HT-29 (cell line): Measurements from ENCODE around the gene TBL3. TPM values are rescaled to one million over a fixed set of nuclear protein-coding genes. Genes with fewer than 3 reads are reported as not detected.
A peak's percentile ranks its signal among the peaks of the same experiment; 100 is the strongest.
"Not testable (repeated sequence)": the region's sequence is repeated elsewhere in the genome, so short reads cannot be mapped to it uniquely, and the experiment has no call there.

Experiments used
- DNase-seq: peaks from one replicate; pipeline ENCODE4 v3.0.0-alpha.2; 2015; ENCODE audit warnings: low spot score
- total RNA-seq: library from RNA; depleted of rRNA; stranded (reverse); fragments of >200 nt; shearing (Covaris generic); gene quantifications from 2 replicates; pipeline ENCODE4 v1.2.3, GENCODE V29; 2014

The TBL3 gene
- total RNA-seq, 1 experiment from 2014 or later, result 134 TPM

DNA sequence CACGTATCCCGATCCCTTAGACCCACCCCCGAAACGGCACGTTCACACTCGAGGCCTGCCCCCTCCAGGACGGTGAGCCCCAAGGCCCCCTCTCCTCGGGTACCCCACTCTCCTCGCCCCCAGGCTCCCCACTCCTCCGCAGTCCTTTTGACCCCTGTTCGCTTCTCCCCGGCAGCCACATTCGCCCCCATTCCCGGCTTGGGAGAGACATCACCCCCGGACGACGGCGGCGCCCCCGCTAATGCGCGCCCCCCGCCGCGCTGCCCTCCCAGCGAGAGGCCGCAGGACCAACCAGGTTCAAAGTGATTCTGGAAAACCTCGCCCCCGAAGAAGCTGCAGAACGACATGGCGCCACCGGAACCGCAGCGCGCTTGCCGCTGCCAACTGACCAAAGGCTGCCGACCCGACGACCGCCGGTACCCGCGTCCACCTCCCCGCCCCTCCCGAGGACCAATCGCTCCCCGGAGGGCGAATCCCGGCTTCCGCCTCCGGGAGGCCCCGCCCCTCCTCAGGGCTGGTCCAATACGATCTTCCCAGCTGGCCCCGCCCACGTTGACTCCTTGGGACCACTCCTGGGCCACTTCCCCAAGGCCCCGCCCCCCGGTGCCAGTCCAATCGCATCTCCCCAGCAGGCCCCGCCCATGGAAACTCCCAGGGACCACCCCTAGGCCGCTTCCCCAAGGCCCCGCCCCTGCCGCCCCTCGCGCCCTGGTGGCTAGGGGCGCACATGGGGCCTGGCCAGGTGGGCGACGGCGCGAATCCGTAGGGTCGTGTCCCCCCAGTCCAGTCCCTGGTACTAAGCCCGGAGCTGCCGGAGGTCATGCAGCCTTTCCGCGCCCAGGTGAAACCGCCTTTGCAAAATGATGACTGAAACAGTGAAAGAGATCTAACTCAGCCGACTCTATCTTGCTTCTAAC, 28.8 kb upstream of the TBL3 start, which contains the start of gene MSRB1:
TSS of gene MSRB1 (minus strand) at position 390 of the 917 bp plus-strand sequence. CDS start at position 347, 43 bp downstream.
- peak; percentile 99 for DNase-seq

DNA sequence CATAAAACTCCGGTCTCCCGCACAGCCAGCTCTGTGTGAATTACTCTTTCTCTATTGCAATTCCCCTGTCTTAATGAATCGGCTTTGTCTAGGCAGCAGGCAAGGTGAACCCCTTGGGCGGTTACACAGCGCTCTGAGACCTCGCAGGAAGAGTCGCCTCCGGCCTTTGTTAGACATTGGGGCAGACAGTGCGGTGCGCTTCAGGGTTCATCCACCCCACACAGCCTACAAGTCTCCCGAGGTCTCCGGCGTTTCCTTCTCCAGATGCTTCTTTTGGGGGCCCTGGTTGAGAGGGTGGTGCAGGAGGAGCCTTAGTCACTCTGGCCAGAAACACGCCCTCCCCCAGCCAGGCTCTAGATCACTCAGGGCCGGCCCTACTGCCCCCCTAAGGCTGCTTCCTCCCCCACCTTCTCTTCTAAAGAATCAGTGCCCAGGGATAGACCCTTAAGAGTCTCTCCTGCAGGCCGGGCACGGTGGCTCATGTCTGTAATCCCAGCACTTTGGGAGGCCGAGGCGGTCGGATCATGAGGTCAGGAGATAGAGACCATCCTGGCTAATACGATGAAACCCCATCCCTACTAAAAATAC, 27.1 kb upstream of the TBL3 start:
- DNase-seq, result no peak

GRCh38 chr16:1945559-1946391, 26.1 kb upstream of the TBL3 start:
- DNase-seq, result no peak

DNA sequence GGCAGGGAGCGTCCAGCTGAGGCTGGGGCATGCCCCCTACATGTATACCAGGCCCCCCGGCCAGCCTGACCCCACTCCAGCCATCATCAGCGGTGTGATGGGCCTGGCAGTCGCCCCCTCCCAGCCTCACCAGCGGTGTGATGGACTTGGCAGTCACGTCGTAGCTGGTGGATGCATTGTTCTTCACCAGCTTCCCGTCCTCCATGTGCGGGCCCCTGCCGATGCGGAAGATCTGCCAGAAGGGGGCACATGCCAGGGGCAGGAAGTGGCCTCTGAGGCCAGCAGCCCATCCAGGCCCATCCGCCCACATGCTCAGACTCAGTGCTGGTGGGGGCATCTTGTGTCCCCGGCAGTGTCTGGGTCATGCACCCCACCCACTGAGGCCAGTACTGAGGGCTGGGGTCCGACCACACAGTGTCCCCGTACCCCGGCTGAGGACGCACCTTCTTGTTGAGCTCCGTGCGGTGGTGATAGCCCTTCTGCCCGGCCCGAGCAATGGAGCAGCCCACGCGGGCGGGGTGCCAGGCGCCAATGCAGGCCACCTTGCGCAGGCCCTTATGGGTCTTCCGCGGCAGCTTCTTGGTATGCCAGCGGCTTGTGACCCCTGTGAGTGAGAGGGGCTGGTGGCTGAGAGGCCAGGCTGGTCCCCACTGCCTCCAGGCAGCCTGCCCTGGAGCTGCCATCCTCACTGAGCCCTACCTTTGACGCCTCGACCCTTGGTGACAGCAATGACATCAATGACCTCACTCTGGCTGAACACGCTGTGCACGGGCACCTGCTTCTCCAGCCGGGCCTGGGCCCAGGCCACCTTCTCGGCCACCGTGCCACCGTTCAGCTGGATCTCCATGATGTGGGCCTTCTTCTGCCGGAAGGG, 25.1 kb upstream of the TBL3 start:
- DNase-seq, result no peak

GRCh38 chr16:1947369-1947670, 24.5 kb upstream of the TBL3 start:
- no peak for DNase-seq

DNA sequence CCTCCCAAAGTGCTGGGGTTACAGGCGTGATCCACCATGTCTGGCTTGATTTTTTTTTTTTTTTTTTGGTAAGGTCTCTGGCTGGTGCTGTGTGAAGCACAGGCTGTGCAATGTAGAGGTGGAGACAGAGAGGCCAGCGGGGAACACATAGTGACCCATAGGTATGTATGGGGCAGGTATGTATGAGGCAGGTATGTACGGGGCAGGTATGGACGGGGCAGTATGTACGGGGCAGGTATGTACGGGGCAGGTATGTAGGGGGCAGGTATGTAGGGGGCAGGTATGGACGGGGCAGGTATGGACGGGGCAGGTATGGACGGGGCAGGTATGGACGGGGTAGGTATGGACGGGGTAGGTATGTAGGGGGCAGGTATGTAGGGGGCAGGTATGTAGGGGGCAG, 22.3 kb upstream of the TBL3 start:
- no peak for DNase-seq

GRCh38 chr16:1950047-1950446, 21.8 kb upstream of the TBL3 start:
- peak; percentile 48 for DNase-seq

DNA sequence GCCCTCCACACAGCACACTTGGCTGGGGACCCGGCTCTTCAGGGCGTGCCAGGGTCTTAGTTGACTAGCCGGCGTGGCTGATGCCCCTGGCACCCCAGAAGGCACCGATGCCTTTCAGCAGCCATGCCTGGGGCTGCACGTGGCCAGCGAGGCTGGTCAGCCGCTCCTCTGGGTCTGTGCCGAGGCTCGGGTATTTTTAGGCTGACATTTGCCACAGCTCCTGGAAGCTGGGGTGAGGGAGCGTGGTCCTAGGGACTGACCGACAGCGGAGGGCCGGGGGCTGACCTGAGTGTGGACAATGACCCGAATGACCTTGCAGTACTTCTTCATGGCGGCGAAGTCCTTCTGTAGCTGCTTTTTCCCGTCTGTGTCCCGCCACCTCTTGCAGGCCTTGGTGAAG, 21.3 kb upstream of the TBL3 start:
- no peak for DNase-seq

- no peak for DNase-seq
Observed at GRCh38 chr16:1953734-1954133, 18.1 kb upstream of the TBL3 start.

- not testable (repeated sequence) for DNase-seq
Observed at GRCh38 chr16:1957434-1958142, 14.3 kb upstream of the TBL3 start.

- not testable (repeated sequence) for DNase-seq
Observed at GRCh38 chr16:1958143-1958491, 13.7 kb upstream of the TBL3 start.

DNA sequence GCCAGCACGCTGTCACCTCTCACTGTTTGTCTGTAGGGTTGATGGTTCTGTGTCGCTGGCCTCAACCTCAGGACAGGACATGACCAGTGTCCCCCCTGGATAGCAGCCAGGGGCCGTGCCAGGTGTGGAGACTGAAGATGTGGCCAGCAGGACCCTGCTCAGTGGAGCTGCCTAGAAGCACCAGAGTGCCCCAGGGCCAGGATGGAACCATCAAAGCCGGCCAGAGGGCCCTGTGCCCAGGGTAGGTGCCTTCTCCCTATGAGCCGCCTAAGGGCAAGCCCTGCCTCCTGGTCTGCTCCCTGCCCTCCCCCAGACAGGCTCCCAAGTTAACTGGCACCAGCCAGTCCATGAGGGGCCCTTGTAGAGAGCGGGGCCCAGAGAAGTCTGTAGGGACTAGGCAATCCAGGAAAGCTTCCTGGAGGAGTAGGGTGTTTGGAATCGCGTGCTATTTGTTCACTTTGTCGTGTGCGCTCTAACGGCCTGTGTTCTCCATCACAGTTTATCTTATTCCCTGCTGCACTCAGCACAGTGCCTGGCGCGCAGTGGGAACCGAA, 13.1 kb upstream of the TBL3 start:
- DNase-seq, result no peak

- peak; percentile 94 for DNase-seq
Observed at GRCh38 chr16:1959269-1960039, 12.4 kb upstream of the TBL3 start, which contains the start of gene NDUFB10. NDUFB10 (plus strand) TSS chr16:1959538; CDS start chr16:1959625, 87 bp downstream.

- peak; percentile 77 for DNase-seq
Observed at GRCh38 chr16:1960665-1961630, 10.9 kb upstream of the TBL3 start.

- peak; percentile 19 for DNase-seq
Observed at GRCh38 chr16:1961651-1962067, 10.2 kb upstream of the TBL3 start.

GRCh38 chr16:1962161-1963153, 9.4 kb upstream of the TBL3 start:
- DNase-seq, result not testable (repeated sequence)
